ENCODE results near the gene MS4A7. TPM values are rescaled to one million over a fixed set of nuclear protein-coding genes. Genes with fewer than 3 reads are reported as not detected.

MS4A7 gene
- total RNA-seq, 2 experiments from 2014 or later, result 0.54 to 2.4 TPM

GRCh38 chr11:60433401-60433800 lies 55.1 kb downstream of the MS4A7 start:
- POLR2A ChIA-PET, result no interaction called here
- no peaks in the 10 kb centered on the region for H3K4me1 ChIP-seq (ENCODE audit: insufficient read depth, low read length, poor library complexity, severe bottlenecking)
- H3K9me3 ChIP-seq (ENCODE audit: low read length), result no peaks in the 10 kb centered on the region
- CTCF ChIA-PET (ENCODE audit: unreplicated experiment), result no interaction called here
- H2AFZ ChIP-seq (ENCODE audit: low read length), result no peak overlapping the region; the same call in 1 of the 2 replicates
- H3K27ac ChIP-seq (ENCODE audit: low read depth, low read length, poor library complexity, severe bottlenecking), result no peak overlapping the region
- H3K4me2 ChIP-seq (ENCODE audit: low read length), result no peak overlapping the region
- H3K9me2 ChIP-seq (ENCODE audit: insufficient read depth, low read length), result no peaks in the 10 kb centered on the region
- BruUV-seq (replicated peaks), result no TSS peak
- no peak for DNase-seq (ENCODE audit: low spot score)
- no peaks in the 10 kb centered on the region for H3K79me2 ChIP-seq (ENCODE audit: insufficient read depth, low read depth, low read length)
- no peak overlapping the region for H3K4me3 ChIP-seq (ENCODE audit: low read depth, low read length, poor library complexity, severe bottlenecking)
- no peaks in the 10 kb centered on the region for H3K36me3 ChIP-seq (ENCODE audit: insufficient read depth, low read length)
- H4K20me1 ChIP-seq (ENCODE audit: insufficient read depth, low read length), result no peaks in the 10 kb centered on the region
- intact Hi-C loops (cut with micrococcal nuclease; ENCODE audit: unreplicated experiment), result no loop called here
- TF ChIP-seq, protein P1, sequence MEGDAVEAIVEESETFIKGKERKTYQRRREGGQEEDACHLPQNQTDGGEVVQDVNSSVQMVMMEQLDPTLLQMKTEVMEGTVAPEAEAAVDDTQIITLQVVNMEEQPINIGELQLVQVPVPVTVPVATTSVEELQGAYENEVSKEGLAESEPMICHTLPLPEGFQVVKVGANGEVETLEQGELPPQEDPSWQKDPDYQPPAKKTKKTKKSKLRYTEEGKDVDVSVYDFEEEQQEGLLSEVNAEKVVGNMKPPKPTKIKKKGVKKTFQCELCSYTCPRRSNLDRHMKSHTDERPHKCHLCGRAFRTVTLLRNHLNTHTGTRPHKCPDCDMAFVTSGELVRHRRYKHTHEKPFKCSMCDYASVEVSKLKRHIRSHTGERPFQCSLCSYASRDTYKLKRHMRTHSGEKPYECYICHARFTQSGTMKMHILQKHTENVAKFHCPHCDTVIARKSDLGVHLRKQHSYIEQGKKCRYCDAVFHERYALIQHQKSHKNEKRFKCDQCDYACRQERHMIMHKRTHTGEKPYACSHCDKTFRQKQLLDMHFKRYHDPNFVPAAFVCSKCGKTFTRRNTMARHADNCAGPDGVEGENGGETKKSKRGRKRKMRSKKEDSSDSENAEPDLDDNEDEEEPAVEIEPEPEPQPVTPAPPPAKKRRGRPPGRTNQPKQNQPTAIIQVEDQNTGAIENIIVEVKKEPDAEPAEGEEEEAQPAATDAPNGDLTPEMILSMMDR (conservative IDR thresholded peaks at IDR 0.05; ENCODE audit: low read length), result no peak
- TF ChIP-seq EZH2phosphoT487 (IDR thresholded peaks at IDR 0.05; ENCODE audit: borderline replicate concordance, low read depth, low read length), result no peak

Other genes with a start within 250 kb of the MS4A7 start
- gene MS4A6A, start 195.4 kb upstream of the MS4A7 start, total RNA-seq (2014; rRNA removed; shearing (Covaris generic)), result not detected in 2 replicates
- gene MS4A6A, start 195.4 kb upstream of the MS4A7 start, total RNA-seq (2022), result not detected in 2 replicates
- gene MS4A4E, start 135.4 kb upstream of the MS4A7 start, total RNA-seq (2014; rRNA removed; shearing (Covaris generic)), result not detected in 2 replicates
- gene MS4A4E, start 135.4 kb upstream of the MS4A7 start, total RNA-seq (2022), result not detected in 2 replicates
- gene MS4A4A, start 97.9 kb upstream of the MS4A7 start, total RNA-seq (2014; rRNA removed; shearing (Covaris generic)), result 0.51 TPM in 1 of 2 replicates, not detected in the other
- not detected in 2 replicates for gene MS4A4A, start 97.9 kb upstream of the MS4A7 start, total RNA-seq (2022)
- not detected in 2 replicates for gene MS4A6E, start 51.3 kb upstream of the MS4A7 start, total RNA-seq (2014; rRNA removed; shearing (Covaris generic))
- gene MS4A6E, start 51.3 kb upstream of the MS4A7 start, total RNA-seq (2022), result not detected in 2 replicates
- gene MS4A14, start 17.9 kb downstream of the MS4A7 start, total RNA-seq (2014; rRNA removed; shearing (Covaris generic)), result 0.15 TPM in 1 of 2 replicates, not detected in the other
- gene MS4A14, start 17.9 kb downstream of the MS4A7 start, total RNA-seq (2022), result 0.18 TPM in 1 of 2 replicates, not detected in the other
- gene MS4A5, start 51.0 kb downstream of the MS4A7 start, total RNA-seq (2014; rRNA removed; shearing (Covaris generic)), result not detected in 2 replicates
- gene MS4A5, start 51.0 kb downstream of the MS4A7 start, total RNA-seq (2022), result not detected in 2 replicates
- 435 and 488 TPM in 2 replicates for gene MS4A1, start 77.3 kb downstream of the MS4A7 start, total RNA-seq (2014; rRNA removed; shearing (Covaris generic))
- 559 and 603 TPM in 2 replicates for gene MS4A1, start 77.3 kb downstream of the MS4A7 start, total RNA-seq (2022)
- gene MS4A12, start 114.2 kb downstream of the MS4A7 start, total RNA-seq (2014; rRNA removed; shearing (Covaris generic)), result 1.8 TPM in 1 of 2 replicates, not detected in the other
- gene MS4A12, start 114.2 kb downstream of the MS4A7 start, total RNA-seq (2022), result not detected in 2 replicates
- gene MS4A13, start 136.9 kb downstream of the MS4A7 start, total RNA-seq (2014; rRNA removed; shearing (Covaris generic)), result not detected in 2 replicates
- gene MS4A13, start 136.9 kb downstream of the MS4A7 start, total RNA-seq (2022), result not detected in 2 replicates

Measured in OCI-LY7 (cell line).